ENCODE data around the gene TRIML1. TPM values are rescaled to one million over a fixed set of nuclear protein-coding genes. Genes with fewer than 3 reads are reported as not detected.

The TRIML1 gene, protein sequence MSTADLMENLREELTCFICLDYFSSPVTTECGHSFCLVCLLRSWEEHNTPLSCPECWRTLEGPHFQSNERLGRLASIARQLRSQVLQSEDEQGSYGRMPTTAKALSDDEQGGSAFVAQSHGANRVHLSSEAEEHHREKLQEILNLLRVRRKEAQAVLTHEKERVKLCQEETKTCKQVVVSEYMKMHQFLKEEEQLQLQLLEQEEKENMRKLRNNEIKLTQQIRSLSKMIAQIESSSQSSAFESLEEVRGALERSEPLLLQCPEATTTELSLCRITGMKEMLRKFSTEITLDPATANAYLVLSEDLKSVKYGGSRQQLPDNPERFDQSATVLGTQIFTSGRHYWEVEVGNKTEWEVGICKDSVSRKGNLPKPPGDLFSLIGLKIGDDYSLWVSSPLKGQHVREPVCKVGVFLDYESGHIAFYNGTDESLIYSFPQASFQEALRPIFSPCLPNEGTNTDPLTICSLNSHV
- total RNA-seq (2013): not detected
- not detected for polyA plus RNA-seq
- not detected in 2 replicates for polyA minus RNA-seq
- total RNA-seq: 0 to 0.81 (median 0) reads per million in 11 experiments

DNA sequence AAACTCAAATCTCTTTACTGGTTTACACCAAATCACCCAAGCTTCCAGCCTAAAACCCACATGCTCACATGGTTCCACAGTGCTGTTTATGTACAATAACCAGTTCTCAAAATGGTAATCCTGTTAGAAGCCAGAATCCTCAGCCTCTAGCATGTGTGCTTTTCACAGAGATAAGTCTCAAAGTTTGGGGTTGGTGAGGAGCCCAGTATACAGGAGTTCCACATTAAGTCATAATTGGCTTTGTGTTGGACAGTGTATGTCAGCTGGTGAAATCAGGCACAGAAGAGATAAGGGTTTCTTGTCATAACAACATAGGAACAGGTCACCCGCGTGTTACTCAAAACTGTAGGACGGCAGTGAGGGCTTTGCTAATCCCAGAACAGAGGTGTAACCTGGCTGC lies at the start of gene TRIML1:
TSS of gene TRIML1 (plus strand) at position 301 of the 400 bp plus-strand sequence. CDS start 118 bp downstream, outside the sequence.
- Histone ChIP-seq H3K9ac (ENCODE audit: insufficient read depth, low read length, poor library complexity, severe bottlenecking) (no peak within 1 kb of the TSS), H3K27ac (ENCODE audit: low read depth in 1 of 2, low read length in 2 of 2) (no peak within 1 kb of the TSS), H4K20me1 (ENCODE audit: insufficient read depth, low read length) (no peaks in the 10 kb centered on the region), H2AFZ (ENCODE audit: insufficient read depth, low read depth, low read length, poor library complexity, severe bottlenecking) (no peak within 1 kb of the TSS), H3K4me3 (replicated peaks in 1 of 3; ENCODE audit: low read depth in 2 of 3, low read length in 3 of 3) (no peak within 1 kb of the TSS), H3K4me1 (ENCODE audit: control insufficient read depth in 1 of 2, insufficient read depth in 2 of 2, low read length in 2 of 2) (no peaks in the 10 kb centered on the region), H3K79me2 (ENCODE audit: insufficient read depth, low read length) (no peaks in the 10 kb centered on the region), H3K27me3 (ENCODE audit: control insufficient read depth in 2 of 2, insufficient read depth in 2 of 2, low read length in 2 of 2) (no peaks in the 10 kb centered on the region), H3K9me3 (replicated peaks in 1 of 2; ENCODE audit: control insufficient read depth in 1 of 2, insufficient read depth in 1 of 2, low read length in 2 of 2) (peaks cover 23 to 37% of the 10 kb centered on the region in 2 donors), H3K4me2 (replicated peaks; ENCODE audit: extremely low read depth, low read length, poor library complexity, severe bottlenecking) (no peak within 1 kb of the TSS), H3K36me3 (replicated peaks in 1 of 2; ENCODE audit: control insufficient read depth in 1 of 2, insufficient read depth in 2 of 2, low read length in 2 of 2) (no peaks in the 10 kb centered on the region)
- DNase-seq: no peak
- H3K27me3 Mint-ChIP-seq (ENCODE audit: low read depth in 3 of 3): peaks cover 0 to 3% (median 0%) of the 10 kb centered on the region in 3 donors
- no peak within 1 kb of the TSS for H3K27ac Mint-ChIP-seq
- TF ChIP-seq, protein P1, sequence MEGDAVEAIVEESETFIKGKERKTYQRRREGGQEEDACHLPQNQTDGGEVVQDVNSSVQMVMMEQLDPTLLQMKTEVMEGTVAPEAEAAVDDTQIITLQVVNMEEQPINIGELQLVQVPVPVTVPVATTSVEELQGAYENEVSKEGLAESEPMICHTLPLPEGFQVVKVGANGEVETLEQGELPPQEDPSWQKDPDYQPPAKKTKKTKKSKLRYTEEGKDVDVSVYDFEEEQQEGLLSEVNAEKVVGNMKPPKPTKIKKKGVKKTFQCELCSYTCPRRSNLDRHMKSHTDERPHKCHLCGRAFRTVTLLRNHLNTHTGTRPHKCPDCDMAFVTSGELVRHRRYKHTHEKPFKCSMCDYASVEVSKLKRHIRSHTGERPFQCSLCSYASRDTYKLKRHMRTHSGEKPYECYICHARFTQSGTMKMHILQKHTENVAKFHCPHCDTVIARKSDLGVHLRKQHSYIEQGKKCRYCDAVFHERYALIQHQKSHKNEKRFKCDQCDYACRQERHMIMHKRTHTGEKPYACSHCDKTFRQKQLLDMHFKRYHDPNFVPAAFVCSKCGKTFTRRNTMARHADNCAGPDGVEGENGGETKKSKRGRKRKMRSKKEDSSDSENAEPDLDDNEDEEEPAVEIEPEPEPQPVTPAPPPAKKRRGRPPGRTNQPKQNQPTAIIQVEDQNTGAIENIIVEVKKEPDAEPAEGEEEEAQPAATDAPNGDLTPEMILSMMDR (IDR thresholded peaks at IDR 0.05): no peak
- H3K4me3 Mint-ChIP-seq: no peak within 1 kb of the TSS
- H3K9me3 Mint-ChIP-seq: peaks cover 5 to 39% (median 26%) of the 10 kb centered on the region in 7 donors
- no peaks in the 10 kb centered on the region for H3K36me3 Mint-ChIP-seq
- intact Hi-C loops (cut with micrococcal nuclease): no loop called here
- no peaks in the 10 kb centered on the region for H3K4me1 Mint-ChIP-seq
- WGBS (ENCODE audit: insufficient coverage): 96% methylated on average over 3 of the region's 3 CpGs

DNA sequence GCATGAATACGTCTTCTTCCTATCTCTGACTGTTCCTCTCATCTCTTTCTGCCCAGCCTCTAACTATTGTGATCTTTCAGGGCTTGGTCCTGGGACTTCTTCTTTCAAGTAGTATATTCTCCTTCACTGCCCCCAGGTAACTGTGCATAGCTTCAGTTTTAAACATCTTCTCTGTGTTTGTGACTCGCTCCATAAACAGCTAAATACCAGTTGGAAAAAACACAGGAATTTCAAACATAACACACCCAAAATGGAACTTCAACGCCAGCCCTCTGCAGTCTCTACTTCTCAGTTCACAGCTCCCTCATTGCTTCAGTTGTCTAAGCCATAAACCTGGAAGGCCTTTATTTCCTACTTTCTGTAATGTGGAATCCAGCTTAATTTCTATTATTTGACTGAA lies 46.4 kb upstream of the TRIML1 start:
- Histone ChIP-seq H2AFZ (ENCODE audit: insufficient read depth, low read depth, low read length, poor library complexity, severe bottlenecking) (no peak overlapping the region), H3K9me3 (replicated peaks in 1 of 2; ENCODE audit: control insufficient read depth in 1 of 2, insufficient read depth in 1 of 2, low read length in 2 of 2) (peaks cover 47 to 50% of the 10 kb centered on the region in 2 donors), H3K9ac (ENCODE audit: insufficient read depth, low read length, poor library complexity, severe bottlenecking) (no peak overlapping the region), H3K4me1 (ENCODE audit: control insufficient read depth in 1 of 2, insufficient read depth in 2 of 2, low read length in 2 of 2) (no peaks in the 10 kb centered on the region), H3K27ac (ENCODE audit: low read depth in 1 of 2, low read length in 2 of 2) (no peak overlapping the region), H4K20me1 (ENCODE audit: insufficient read depth, low read length) (no peaks in the 10 kb centered on the region), H3K36me3 (replicated peaks in 1 of 2; ENCODE audit: control insufficient read depth in 1 of 2, insufficient read depth in 2 of 2, low read length in 2 of 2) (no peaks in the 10 kb centered on the region), H3K79me2 (ENCODE audit: insufficient read depth, low read length) (no peaks in the 10 kb centered on the region), H3K4me3 (replicated peaks in 1 of 3; ENCODE audit: low read depth in 2 of 3, low read length in 3 of 3) (no peak overlapping the region), H3K4me2 (replicated peaks; ENCODE audit: extremely low read depth, low read length, poor library complexity, severe bottlenecking) (no peak overlapping the region), H3K27me3 (ENCODE audit: control insufficient read depth in 2 of 2, insufficient read depth in 2 of 2, low read length in 2 of 2) (no peaks in the 10 kb centered on the region)
- intact Hi-C loops (cut with micrococcal nuclease): no loop called here
- Mint-ChIP-seq H3K27me3 (ENCODE audit: low read depth in 3 of 3) (no peaks in the 10 kb centered on the region), H3K27ac (no peak overlapping the region), H3K9me3 (peaks cover 16 to 42% (median 33%) of the 10 kb centered on the region in 7 donors), H3K4me3 (no peak overlapping the region), H3K36me3 (no peaks in the 10 kb centered on the region), H3K4me1 (no peaks in the 10 kb centered on the region)
- 81% methylated on average over 3 of the region's 3 CpGs for WGBS (ENCODE audit: insufficient coverage)
- TF ChIP-seq, protein P1 (IDR thresholded peaks at IDR 0.05): no peak
- no peak for DNase-seq
